GM19099 (cell line): ENCODE data around the gene KSR1.

Source experiments
- POLR2A ChIP-seq: IDR thresholded peaks from 3 replicates; pipeline ENCODE4 v1.6.1; 2011; ENCODE audit warnings: low read depth; ENCODE audit not compliant: insufficient read length; ENCODE audit errors: extremely low read depth

KSR1 gene

GRCh38 chr17:27631897-27632725 lies 175.9 kb downstream of the KSR1 start:
- TF ChIP-seq POLR2A: no peak

- no peak for TF ChIP-seq POLR2A
Measured at GRCh38 chr17:27633312-27634025, 177.2 kb downstream of the KSR1 start.

GRCh38 chr17:27634026-27634335 lies 177.7 kb downstream of the KSR1 start:
- TF ChIP-seq POLR2A: no peak

GRCh38 chr17:27634776-27635175 lies 178.5 kb downstream of the KSR1 start:
- TF ChIP-seq POLR2A: no peak

- TF ChIP-seq POLR2A: no peak
Measured at GRCh38 chr17:27635275-27635823, 179.1 kb downstream of the KSR1 start.

- TF ChIP-seq POLR2A: no peak
Measured at GRCh38 chr17:27640790-27641189, 184.5 kb downstream of the KSR1 start.

- no peak for TF ChIP-seq POLR2A
Measured at GRCh38 chr17:27644586-27644985, 188.3 kb downstream of the KSR1 start.

GRCh38 chr17:27646232-27646631 lies 190.0 kb downstream of the KSR1 start:
- no peak for TF ChIP-seq POLR2A

GRCh38 chr17:27647765-27648164 lies 191.5 kb downstream of the KSR1 start:
- no peak for TF ChIP-seq POLR2A

- TF ChIP-seq POLR2A: no peak
Measured at GRCh38 chr17:27649929-27650328, 193.7 kb downstream of the KSR1 start.

- TF ChIP-seq POLR2A: no peak
Measured at GRCh38 chr17:27650836-27651235, 194.6 kb downstream of the KSR1 start.

- TF ChIP-seq POLR2A: no peak
Measured at GRCh38 chr17:27651411-27652345, 195.4 kb downstream of the KSR1 start.

- no peak for TF ChIP-seq POLR2A
Measured at GRCh38 chr17:27654136-27654535, 197.9 kb downstream of the KSR1 start.

- TF ChIP-seq POLR2A: no peak
Measured at GRCh38 chr17:27654654-27655524, 198.6 kb downstream of the KSR1 start.

GRCh38 chr17:27657620-27658019 lies 201.4 kb downstream of the KSR1 start:
- TF ChIP-seq POLR2A: no peak

GRCh38 chr17:27659683-27660082 lies 203.4 kb downstream of the KSR1 start:
- no peak for TF ChIP-seq POLR2A
